K562 (cell line): ENCODE data around the gene ACAP3. TPM values are rescaled to one million over a fixed set of nuclear protein-coding genes. Genes with fewer than 3 reads are reported as not detected.

Source experiments
- ATAC-seq: fragments of 200-7000 bp; cut with Tn5 transposase; 3 replicates; pipeline ENCODE4 v1.9.1; 2020; ENCODE audit warnings: moderate library complexity
- BruUV-seq: library from RNA; stranded (reverse); fragments of 400-500 nt; replicated peaks from 2 replicates; lab custom pipeline; 2021; lab: Mats Ljungman, UMichigan
- CTCF ChIA-PET: fragments of 300-600 bp; formaldehyde crosslinking; extraction: SDS; loops from one replicate; lab custom pipeline; 2021; ENCODE audit warnings: low intra/inter-chr PET ratio; lab: Yijun Ruan, JAX
- POLR2A ChIA-PET: fragments of 300-600, 350-650 bp; sonication (Branson Sonifier 250); formaldehyde crosslinking; extraction: SDS; loops from one replicate; lab custom pipeline; 2021; ENCODE audit warnings: antibody characterized with exemption, inconsistent platforms; lab: Yijun Ruan, JAX
- DNase-seq, 4 experiments: peaks; one replicate each; pipeline versions ENCODE4 v3.0.0 to v3.0.0-alpha.2; 2011 to 2018; ENCODE audit warnings: low spot score in 3 of 4, mixed read lengths in 3 of 4; ENCODE audit errors: extremely low read depth in 1 of 4
- FAIRE-seq: peaks from 2 replicates; lab custom pipeline; 2011; peaks lifted over from hg19 to GRCh38; lab: Jason Lieb, UNC
- H2AFZ ChIP-seq: 2 replicates; pipeline ENCODE4 v1.6.0; 2011; ENCODE audit warnings: low read depth, low read length, control low read depth, inconsistent platforms
- H3K27ac ChIP-seq: fragments of 200-600 bp; 3 replicates; pipeline ENCODE4 v1.8.0; 2011; ENCODE audit warnings: low read depth, mild to moderate bottlenecking, control low read depth, inconsistent platforms, low read length, moderate library complexity, mixed read lengths; ENCODE audit errors: extremely low read depth
- H3K27me3 ChIP-seq, 2 experiments: fragments of 300-600 bp in 1 of 2; 2 replicates in 1 of 2; 3 replicates in 1 of 2; pipeline versions ENCODE4 v1.6.0 to v1.8.0; 2011; ENCODE audit warnings: inconsistent platforms in 2 of 2, low read length in 2 of 2, mild to moderate bottlenecking in 1 of 2, mixed read lengths in 1 of 2, moderate library complexity in 1 of 2; ENCODE audit not compliant: control insufficient read depth in 2 of 2, insufficient read depth in 2 of 2
- H3K36me3 ChIP-seq: fragments of 300-600 bp; 3 replicates; pipeline ENCODE4 v1.8.0; 2011; ENCODE audit warnings: mild to moderate bottlenecking, low read length, inconsistent platforms; ENCODE audit not compliant: control insufficient read depth, insufficient read depth
- H3K4me1 ChIP-seq, 2 experiments: fragments of 200-600 bp in 1 of 2; replicated peaks in 1 of 2; 2 replicates in 1 of 2; 3 replicates in 1 of 2; pipeline versions ENCODE4 v1.5.1 to v1.8.0; 2011; ENCODE audit warnings: inconsistent platforms in 2 of 2, low read length in 2 of 2, mild to moderate bottlenecking in 1 of 2, mixed read lengths in 1 of 2, moderate library complexity in 1 of 2; ENCODE audit not compliant: control insufficient read depth in 2 of 2, insufficient read depth in 2 of 2
- H3K4me2 ChIP-seq: 2 replicates; pipeline ENCODE4 v1.6.1; 2011; ENCODE audit warnings: low read length, control low read depth, inconsistent platforms, mixed read lengths; ENCODE audit not compliant: insufficient read depth
- H3K4me3 ChIP-seq: fragments of 200-600 bp; sonication (generic), shearing (Covaris generic); 2 replicates; pipeline ENCODE4 v1.5.1; 2016; ENCODE audit warnings: control low read depth, inconsistent platforms
- H3K79me2 ChIP-seq: fragments of 200-600 bp; 3 replicates; pipeline ENCODE4 v1.8.0; 2011; ENCODE audit warnings: low read length, inconsistent platforms; ENCODE audit not compliant: control insufficient read depth, insufficient read depth
- H3K9ac ChIP-seq, 2 experiments: 2 replicates each; pipeline versions ENCODE4 v1.6.0 to v1.6.1; 2011; ENCODE audit warnings: low read depth in 2 of 2, low read length in 2 of 2, control low read depth in 1 of 2, inconsistent platforms in 1 of 2, mild to moderate bottlenecking in 1 of 2, mixed read lengths in 1 of 2; ENCODE audit not compliant: insufficient read depth in 1 of 2
- H3K9me1 ChIP-seq: one replicate; pipeline ENCODE4 v1.6.0; 2011; ENCODE audit warnings: inconsistent platforms, mild to moderate bottlenecking, low read length, moderate library complexity; ENCODE audit not compliant: control insufficient read depth, insufficient read depth
- H3K9me3 ChIP-seq: replicated peaks from 2 replicates; pipeline ENCODE4 v1.5.1; 2011; ENCODE audit warnings: low read depth, low read length, inconsistent platforms; ENCODE audit not compliant: control insufficient read depth, insufficient read depth
- H4K20me1 ChIP-seq: replicated peaks from 2 replicates; pipeline ENCODE4 v1.6.1; 2011; ENCODE audit warnings: low read length, inconsistent platforms, mixed read lengths; ENCODE audit not compliant: control insufficient read depth, insufficient read depth
- DIDO1 ChIP-seq: fragments of 450-650 bp; IDR thresholded peaks from 2 replicates; pipeline ENCODE4 v1.6.1; 2016; ENCODE audit warnings: low read depth, missing biosample characterization, missing genetic modification characterization
- ESRRB ChIP-seq: fragments of 250-450 bp; sonication (Bioruptor Pico); IDR thresholded peaks from 2 replicates; pipeline ENCODE4 v1.5.0; 2020; ENCODE audit warnings: mild to moderate bottlenecking, moderate library complexity, borderline replicate concordance
- GTF2A2 ChIP-seq: IDR thresholded peaks from 2 replicates; pipeline ENCODE4 v1.6.1; 2016; ENCODE audit warnings: mild to moderate bottlenecking, missing genetic modification characterization, missing compliant biosample characterization
- HMGN3 ChIP-seq: IDR thresholded peaks from 2 replicates; pipeline ENCODE4 v1.6.1; 2011; ENCODE audit warnings: borderline replicate concordance, low read depth, mild to moderate bottlenecking, mixed read lengths, low read length; ENCODE audit not compliant: insufficient read length; ENCODE audit errors: extremely low read depth
- POLR2AphosphoS2 ChIP-seq: IDR thresholded peaks from 2 replicates; pipeline ENCODE4 v1.6.1; 2012; ENCODE audit warnings: low read length, improper control_type of control experiment
- STAG1 ChIP-seq: sonication (generic); formaldehyde crosslinking; IDR thresholded peaks from 2 replicates; pipeline ENCODE4 v1.5.0; 2020; ENCODE audit warnings: missing genetic modification reagents, borderline replicate concordance
- ZBTB17 ChIP-seq: fragments of 450-650 bp; formaldehyde crosslinking; IDR thresholded peaks from 2 replicates; pipeline ENCODE4 v1.4.0; 2020; ENCODE audit warnings: mild to moderate bottlenecking
- WGBS: fragments of 100-300 bp; shearing (Covaris generic); methylation state at CpG from one replicate; pipeline ENCODE4 v1.1.6; 2016; ENCODE audit warnings: low coverage, mixed read lengths; ENCODE audit not compliant: insufficient coverage; ENCODE audit errors: missing lambda C conversion rate; 5-methylcytosine and 5-hydroxymethylcytosine counted together
- in situ Hi-C: fragments of 300-500 bp; cut with MboI; formaldehyde crosslinking; loops from 4 replicates; pipeline ENCODE4 v1.15.0; 2018; ENCODE audit warnings: inconsistent platforms, mixed read lengths
- intact Hi-C: fragments of 100-400 bp; cut with micrococcal nuclease; formaldehyde crosslinking; loops from 2 replicates; pipeline ENCODE4 v1.14.2; 2022
- polyA plus RNA-seq, 8 experiments: library from polyadenylated mRNA; depleted of rRNA in 4 of 8; stranded (reverse) in 5 of 8; unstranded in 3 of 8; fragments of >200 nt; fragmentation: Nextera tagmentation in 2 of 8; fragmentation: Illumina TruSeq in 1 of 8; extraction: Ambion mirVana in 2 of 8; extraction: Trizol in 1 of 8; gene quantifications; 2 replicates each; pipeline versions ENCODE4 v1.2.1 to v1.2.3, GENCODE V29; 2011 to 2014; ENCODE audit warnings: inconsistent platforms in 1 of 8, missing spikeins in 1 of 8
- total RNA-seq, 7 experiments: library from RNA; depleted of rRNA in 6 of 7; stranded (reverse); fragments of >200 nt in 6 of 7; fragmentation: Illumina TruSeq in 2 of 7; extraction: Trizol in 2 of 7; gene quantifications; 2 replicates each; pipeline versions ENCODE4 v1.2.1 to v1.2.3, GENCODE V29; 2011 to 2021; ENCODE audit warnings: low replicate concordance in 1 of 7
- TF ChIP-seq, protein P1 (sequence below): fragments of 450-650 bp; IDR thresholded peaks from 2 replicates; pipeline ENCODE4 v1.6.1; 2017; ENCODE audit warnings: antibody characterized with exemption

ACAP3 gene
- total and polyA plus RNA-seq, 9 of the 15 experiments (the other 6 are each of a cell fraction or from before 2014, with no cell fraction given) = 0.01 to 49.0 (median 12.0) TPM

- ATAC-seq = no peak
- H2AFZ ChIP-seq = no peak overlapping the region
- WGBS = 51% methylated on average over 14 of the region's 15 CpGs
- no peak for TF ChIP-seq ESRRB (CRISPR knock-in tag)
- no peak for TF ChIP-seq DIDO1
- 0 out of 2 replicates have a peak, but pooled peaks have one; percentile 25 for TF ChIP-seq STAG1 (CRISPR knock-in tag)
- TF ChIP-seq HMGN3 = peak; percentile 0
- TF ChIP-seq, protein P1, sequence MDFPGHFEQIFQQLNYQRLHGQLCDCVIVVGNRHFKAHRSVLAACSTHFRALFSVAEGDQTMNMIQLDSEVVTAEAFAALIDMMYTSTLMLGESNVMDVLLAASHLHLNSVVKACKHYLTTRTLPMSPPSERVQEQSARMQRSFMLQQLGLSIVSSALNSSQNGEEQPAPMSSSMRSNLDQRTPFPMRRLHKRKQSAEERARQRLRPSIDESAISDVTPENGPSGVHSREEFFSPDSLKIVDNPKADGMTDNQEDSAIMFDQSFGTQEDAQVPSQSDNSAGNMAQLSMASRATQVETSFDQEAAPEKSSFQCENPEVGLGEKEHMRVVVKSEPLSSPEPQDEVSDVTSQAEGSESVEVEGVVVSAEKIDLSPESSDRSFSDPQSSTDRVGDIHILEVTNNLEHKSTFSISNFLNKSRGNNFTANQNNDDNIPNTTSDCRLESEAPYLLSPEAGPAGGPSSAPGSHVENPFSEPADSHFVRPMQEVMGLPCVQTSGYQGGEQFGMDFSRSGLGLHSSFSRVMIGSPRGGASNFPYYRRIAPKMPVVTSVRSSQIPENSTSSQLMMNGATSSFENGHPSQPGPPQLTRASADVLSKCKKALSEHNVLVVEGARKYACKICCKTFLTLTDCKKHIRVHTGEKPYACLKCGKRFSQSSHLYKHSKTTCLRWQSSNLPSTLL = no peak
- no peak for TF ChIP-seq GTF2A2 (tag)
- no peak for TF ChIP-seq ZBTB17
- TF ChIP-seq POLR2AphosphoS2 = 0 out of 2 replicates have a peak, but pooled peaks have one; percentile 23
- TF ChIP-seq, all 486 proteins: peak for 3
- no peaks in the 10 kb centered on the region for H3K27me3 ChIP-seq
- FAIRE-seq (no peak), DNase-seq (no peak)
- H3K9me3 ChIP-seq = peaks cover 6% of the 10 kb centered on the region
- H3K79me2 ChIP-seq = peaks cover 10% of the 10 kb centered on the region
- peaks cover 5 to 94% of the 10 kb centered on the region in 2 experiments; a peak in 4 of 5 replicates for H3K4me1 ChIP-seq
- CTCF ChIA-PET = no interaction called here
- no peak overlapping the region for H3K27ac ChIP-seq
- peaks cover 27% of the 10 kb centered on the region; the same call in 1 of the 3 replicates for H3K36me3 ChIP-seq
- in situ Hi-C loops (no loop called here), intact Hi-C loops (no loop called here)
- no peak overlapping the region for H3K4me3 ChIP-seq
- no peak overlapping the region for H3K4me2 ChIP-seq
- H3K9me1 ChIP-seq = peaks cover 4% of the 10 kb centered on the region
- BruUV-seq = no TSS peak
- peak overlapping the region in 1 of 2 experiments; percentile 55; a peak in 1 of 4 replicates for H3K9ac ChIP-seq
- peaks cover 12% of the 10 kb centered on the region; the same call in 1 of the 2 replicates for H4K20me1 ChIP-seq
- POLR2A ChIA-PET = interaction anchor here (0.5 to 1.5 kb wide), 5 partner anchors 10 to 39 kb away, joined by 3 to 4 read pairs (median 3); no protein-coding TSS in a partner anchor
Measured at GRCh38 chr1:1330366-1331067, 22.8 kb upstream of the ACAP3 start.
